Panc1 (cell line): ENCODE measurements around the gene TUBA4A. TPM values are rescaled to one million over a fixed set of nuclear protein-coding genes. Genes with fewer than 3 reads are reported as not detected.
A peak's percentile ranks its signal among the peaks of the same experiment; 100 is the strongest.

Experiments used
- ATAC-seq: fragments of 200-7000 bp; cut with Tn5 transposase; 2 replicates; pipeline ENCODE4 v1.9.1; 2020; ENCODE audit warnings: mild to moderate bottlenecking, moderate library complexity
- BruUV-seq: library from RNA; stranded (reverse); fragments of 400-500 nt; replicated peaks from 2 replicates; lab custom pipeline; 2021; lab: Mats Ljungman, UMichigan
- CTCF ChIA-PET: fragments of 300-600 bp; sonication (Branson Sonifier 250); formaldehyde crosslinking; loops from one replicate; lab custom pipeline; 2022; ENCODE audit warnings: antibody characterized with exemption; lab: Charles Lee
- POLR2A ChIA-PET: fragments of 300-600 bp; sonication (Branson Sonifier 250); formaldehyde crosslinking; loops from one replicate; lab custom pipeline; 2022; ENCODE audit warnings: antibody characterized with exemption; lab: Charles Lee
- DNase-seq: peaks from one replicate; pipeline ENCODE4 v3.0.0-alpha.2; 2010; ENCODE audit warnings: low read depth, low spot score
- H3K27ac ChIP-seq: 2 replicates; pipeline ENCODE4 v1.5.1; 2011; ENCODE audit warnings: mild to moderate bottlenecking, low read length, inconsistent platforms
- H3K27me3 ChIP-seq: fragments of 200-500 bp; sonication (Bioruptor generic); 2 replicates; pipeline ENCODE4 v1.6.0; 2014; ENCODE audit warnings: low read length, inconsistent platforms; ENCODE audit not compliant: control insufficient read depth, insufficient read depth
- H3K36me3 ChIP-seq: fragments of 200-500 bp; sonication (Bioruptor generic); 2 replicates; pipeline ENCODE4 v1.5.1; 2014; ENCODE audit warnings: inconsistent platforms, mild to moderate bottlenecking, low read length, moderate library complexity; ENCODE audit not compliant: control insufficient read depth, insufficient read depth
- H3K4me1 ChIP-seq: 2 replicates; pipeline ENCODE4 v1.5.1; 2011; ENCODE audit warnings: inconsistent platforms, mild to moderate bottlenecking, low read length, moderate library complexity; ENCODE audit not compliant: control insufficient read depth, insufficient read depth
- H3K4me3 ChIP-seq, 2 experiments: 2 replicates each; pipeline ENCODE4 v1.5.1; 2011 to 2012; ENCODE audit warnings: low read depth in 2 of 2, low read length in 2 of 2, mild to moderate bottlenecking in 2 of 2, inconsistent platforms in 1 of 2, moderate library complexity in 1 of 2
- H3K9me3 ChIP-seq: fragments of 200-500 bp; sonication (Bioruptor generic); 2 replicates; pipeline ENCODE4 v1.5.1; 2014; ENCODE audit warnings: low read depth, mild to moderate bottlenecking, inconsistent platforms, low read length, moderate library complexity; ENCODE audit not compliant: control insufficient read depth, insufficient read depth
- CTCF ChIP-seq: fragments of 450-650 bp; IDR thresholded peaks from 2 replicates; pipeline ENCODE4 v1.5.1; 2017; ENCODE audit warnings: mild to moderate bottlenecking
- POLR2AphosphoS5 ChIP-seq: IDR thresholded peaks from 2 replicates; pipeline ENCODE4 v1.6.1; 2012; ENCODE audit warnings: mild to moderate bottlenecking, low read depth, low read length, moderate library complexity
- REST ChIP-seq, 2 experiments: IDR thresholded peaks; 2 replicates each; pipeline ENCODE4 v1.6.1; 2011 to 2012; ENCODE audit warnings: low read depth in 2 of 2, control low read depth in 1 of 2, low read length in 1 of 2, mild to moderate bottlenecking in 1 of 2, moderate library complexity in 1 of 2; ENCODE audit not compliant: insufficient read depth in 1 of 2
- SIN3A ChIP-seq: IDR thresholded peaks from 2 replicates; pipeline ENCODE4 v1.6.1; 2012; ENCODE audit warnings: low read depth, mild to moderate bottlenecking, low read length, moderate library complexity, borderline replicate concordance; ENCODE audit not compliant: insufficient read depth
- TCF7L2 ChIP-seq: IDR thresholded peaks from 2 replicates; pipeline ENCODE4 v1.6.1; 2011; ENCODE audit warnings: mild to moderate bottlenecking, low read depth, low read length, inconsistent platforms
- in situ Hi-C: cut with HindIII; loops from 2 replicates; pipeline ENCODE4 v1.10.0; 2016; ENCODE audit warnings: low sequenced_read_pairs, low pct_unique_long_range_greater_than_20kb
- intact Hi-C: fragments of 100-400 bp; cut with micrococcal nuclease; formaldehyde crosslinking; loops from one replicate; pipeline ENCODE4 v1.10.0; 2022; ENCODE audit not compliant: unreplicated experiment
- total RNA-seq: library from RNA; stranded (reverse); gene quantifications from one replicate; pipeline ENCODE4 v1.2.1, GENCODE V29; 2021; ENCODE audit not compliant: unreplicated experiment

TUBA4A gene
- total RNA-seq, 1 experiment from 2014 or later: 12.9 TPM

GRCh38 chr2:219214786-219215185 lies 38.9 kb downstream of the TUBA4A start:
- in situ Hi-C loops: no loop called here
- BruUV-seq: no TSS peak
- H3K36me3 ChIP-seq: 0 out of 2 replicates have a peak, but pooled peaks cover 2% of the 10 kb centered on the region
- TF ChIP-seq TCF7L2: no peak
- no peak for TF ChIP-seq POLR2AphosphoS5
- no peak for TF ChIP-seq SIN3A
- TF ChIP-seq REST (IDR thresholded peaks at IDR 0.05; ENCODE audit: insufficient read depth in 1 of 2, low read depth in 2 of 2, low read length in 1 of 2): no peak
- no peak for TF ChIP-seq CTCF
- H3K27ac ChIP-seq: no peak overlapping the region
- intact Hi-C loops: loop anchor here (10.0 kb wide), 1 partner anchor 50 kb away; the partner anchor contains the start of gene NHEJ1
- H3K4me1 ChIP-seq: peaks cover 10% of the 10 kb centered on the region
- ATAC-seq (no peak), DNase-seq (no peak)
- ChIA-PET POLR2A (no interaction called here), CTCF (no interaction called here)
- H3K4me3 ChIP-seq: no peak overlapping the region
- H3K9me3 ChIP-seq: no peaks in the 10 kb centered on the region
- no peaks in the 10 kb centered on the region for H3K27me3 ChIP-seq

GRCh38 chr2:219214141-219214540 lies 39.6 kb downstream of the TUBA4A start:
- CTCF ChIA-PET: no interaction called here
- TF ChIP-seq POLR2AphosphoS5 (no peak), TCF7L2 (no peak), SIN3A (no peak), CTCF (no peak), REST (IDR thresholded peaks at IDR 0.05; ENCODE audit: insufficient read depth in 1 of 2, low read depth in 2 of 2, low read length in 1 of 2) (no peak)
- no peaks in the 10 kb centered on the region for H3K9me3 ChIP-seq
- H3K36me3 ChIP-seq: 0 out of 2 replicates have a peak, but pooled peaks cover 2% of the 10 kb centered on the region
- BruUV-seq: TSS peak; percentile 46
- H3K4me3 ChIP-seq: no peak overlapping the region
- DNase-seq: no peak
- ATAC-seq: no peak
- in situ Hi-C loops (no loop called here), intact Hi-C loops (loop anchor here (10.0 kb wide), 1 partner anchor 49 kb away; the partner anchor contains the start of gene NHEJ1)
- POLR2A ChIA-PET: no interaction called here
- H3K4me1 ChIP-seq: peaks cover 7% of the 10 kb centered on the region
- H3K27me3 ChIP-seq: no peaks in the 10 kb centered on the region
- H3K27ac ChIP-seq: no peak overlapping the region
